HG03025 (cell line): ENCODE measurements around the gene POLR1C.
"Not testable (repeated sequence)": the region's sequence is repeated elsewhere in the genome, so short reads cannot be mapped to it uniquely, and the experiment has no call there.

Experiments used
- ATAC-seq: cut with Tn5 transposase; IDR thresholded peaks from one replicate; pipeline ENCODE4 v1.9.1; 2021; ENCODE audit warnings: mild to moderate bottlenecking, moderate library complexity; ENCODE audit not compliant: unreplicated experiment, low FRiP score

The POLR1C gene

GRCh38 chr6:43492673-43493072, 24.2 kb upstream of the POLR1C start:
- ATAC-seq: no peak

GRCh38 chr6:43493230-43493629, 23.7 kb upstream of the POLR1C start:
- no peak for ATAC-seq

DNA sequence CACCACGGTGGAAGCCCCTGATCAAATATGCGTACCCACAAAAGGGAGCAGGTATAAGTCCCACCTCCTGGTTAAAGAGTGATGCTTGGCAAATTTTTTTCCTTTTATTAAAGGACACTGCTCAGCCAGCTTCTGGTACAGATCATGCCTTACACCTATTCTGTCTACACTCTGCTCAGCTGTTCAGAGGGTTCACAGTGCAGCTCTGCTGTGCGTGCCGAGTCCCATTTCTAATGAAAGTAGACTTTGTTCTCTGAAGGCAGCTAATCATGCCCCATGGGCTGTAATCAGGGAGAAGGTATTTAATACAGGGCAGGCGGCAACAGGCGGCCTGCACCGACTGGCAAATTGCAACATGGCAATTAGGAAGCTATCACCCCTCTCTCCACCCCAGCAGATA, 23.1 kb upstream of the POLR1C start:
- no peak for ATAC-seq

- no peak for ATAC-seq
These were observed 22.6 kb upstream of the POLR1C start for GRCh38 chr6:43494321-43494720.

DNA sequence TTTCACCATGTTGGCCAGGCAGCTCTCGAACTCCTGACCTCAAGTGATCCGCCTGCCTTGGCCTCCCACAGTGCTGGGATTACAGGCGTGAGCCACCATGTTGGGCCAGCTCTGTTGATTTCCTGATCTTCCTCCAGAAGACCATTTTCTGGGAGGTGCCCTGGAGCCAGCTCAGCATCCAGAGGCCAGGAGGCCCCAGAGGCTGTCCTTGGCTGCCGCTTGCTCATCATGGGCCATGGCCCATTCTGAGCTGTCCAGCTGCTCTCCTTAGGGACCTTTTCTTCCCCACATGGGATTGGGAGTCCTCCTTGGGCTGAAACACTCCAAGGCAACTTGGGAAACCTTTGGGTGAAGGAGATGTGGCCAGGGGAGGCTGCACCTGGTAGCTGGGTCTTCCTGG, 22.1 kb upstream of the POLR1C start:
- ATAC-seq: no peak

GRCh38 chr6:43495409-43495941, 21.4 kb upstream of the POLR1C start:
- no peak for ATAC-seq

- no peak for ATAC-seq
These were observed 20.3 kb upstream of the POLR1C start for GRCh38 chr6:43496370-43497128.

GRCh38 chr6:43497129-43497396, 19.8 kb upstream of the POLR1C start:
- no peak for ATAC-seq

GRCh38 chr6:43497689-43498088, 19.2 kb upstream of the POLR1C start:
- no peak for ATAC-seq

DNA sequence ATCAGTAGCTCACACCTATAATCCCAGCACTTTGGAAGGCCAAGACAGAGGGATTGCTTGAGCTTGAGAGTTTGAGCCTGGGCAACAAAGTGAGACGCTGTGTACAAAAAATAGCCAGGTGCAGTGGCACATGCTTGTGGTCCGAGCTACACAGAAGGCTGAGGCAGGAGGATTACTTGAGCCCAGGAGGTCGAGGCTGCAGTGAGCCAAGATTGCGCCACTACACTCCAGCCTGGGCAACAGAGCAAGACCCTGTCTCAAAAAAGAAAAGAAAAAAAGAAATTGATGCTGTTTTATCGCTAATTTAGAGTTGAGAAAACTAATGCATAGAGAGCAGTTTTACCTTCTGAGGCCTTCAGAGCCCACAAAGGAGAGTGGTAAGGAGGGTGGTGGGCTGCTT, 18.6 kb upstream of the POLR1C start:
- not testable (repeated sequence) for ATAC-seq

DNA sequence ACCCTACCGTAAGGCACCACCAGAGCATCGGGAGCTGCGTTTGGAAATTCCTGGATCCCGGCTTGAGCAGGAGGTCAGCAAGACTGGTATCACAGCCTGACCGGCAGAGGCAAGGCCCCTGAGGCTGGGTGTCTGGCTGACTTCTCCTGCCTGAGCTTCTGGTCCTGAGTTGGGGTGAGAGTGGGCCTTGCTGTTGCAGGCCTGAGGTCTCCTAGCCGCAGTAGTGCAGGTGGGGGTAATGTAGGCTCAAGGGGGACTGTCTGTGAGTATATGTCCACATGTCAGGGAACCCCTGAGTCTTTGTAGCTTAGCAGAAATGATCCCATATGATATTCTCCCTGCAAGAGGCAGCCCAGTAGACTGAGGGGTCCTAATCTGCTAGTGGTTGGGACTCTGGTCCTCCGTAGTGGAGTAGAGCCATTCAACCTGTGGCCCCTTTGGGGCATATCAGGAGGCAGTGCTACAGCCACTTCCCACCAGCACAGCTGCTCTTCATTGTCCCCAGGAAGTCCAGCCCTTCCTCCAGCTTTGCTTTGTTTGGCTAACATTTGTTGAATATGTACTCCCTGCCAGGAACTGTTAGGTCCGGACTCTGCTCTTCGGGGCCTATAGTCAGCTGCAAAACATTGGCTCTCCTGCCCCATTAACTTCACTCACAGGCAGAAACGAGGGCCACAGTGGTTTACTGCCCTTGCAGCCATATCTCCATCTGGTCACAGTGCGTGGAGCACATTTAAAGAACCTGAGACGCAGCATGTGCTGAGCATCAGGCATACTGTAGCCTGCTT, 17.7 kb upstream of the POLR1C start:
- no peak for ATAC-seq

DNA sequence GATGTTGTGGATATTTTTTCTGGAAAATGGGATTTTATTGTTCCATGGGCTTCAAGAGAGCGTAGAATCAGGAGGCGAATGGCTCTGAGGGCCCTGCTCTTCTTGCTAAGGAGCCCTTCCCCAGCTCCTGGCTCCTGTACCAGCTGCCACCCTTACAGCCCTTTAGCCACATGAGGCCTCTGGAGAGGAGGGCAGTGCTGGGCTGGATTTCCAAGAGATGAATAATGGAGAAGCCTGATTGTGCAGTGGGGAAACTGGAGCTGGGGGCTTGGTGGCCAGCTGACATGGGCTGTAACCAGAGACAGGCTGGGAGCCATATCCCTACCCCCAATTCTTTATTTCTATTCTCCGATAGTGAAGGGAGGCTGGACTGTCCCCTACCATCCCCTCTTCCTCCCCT, 16.0 kb upstream of the POLR1C start:
- no peak for ATAC-seq

GRCh38 chr6:43502666-43503065, 14.2 kb upstream of the POLR1C start:
- ATAC-seq: no peak

GRCh38 chr6:43503443-43503842, 13.4 kb upstream of the POLR1C start:
- no peak for ATAC-seq

GRCh38 chr6:43504756-43505593, 11.9 kb upstream of the POLR1C start:
- no peak for ATAC-seq

GRCh38 chr6:43505718-43506117, 11.2 kb upstream of the POLR1C start:
- no peak for ATAC-seq

DNA sequence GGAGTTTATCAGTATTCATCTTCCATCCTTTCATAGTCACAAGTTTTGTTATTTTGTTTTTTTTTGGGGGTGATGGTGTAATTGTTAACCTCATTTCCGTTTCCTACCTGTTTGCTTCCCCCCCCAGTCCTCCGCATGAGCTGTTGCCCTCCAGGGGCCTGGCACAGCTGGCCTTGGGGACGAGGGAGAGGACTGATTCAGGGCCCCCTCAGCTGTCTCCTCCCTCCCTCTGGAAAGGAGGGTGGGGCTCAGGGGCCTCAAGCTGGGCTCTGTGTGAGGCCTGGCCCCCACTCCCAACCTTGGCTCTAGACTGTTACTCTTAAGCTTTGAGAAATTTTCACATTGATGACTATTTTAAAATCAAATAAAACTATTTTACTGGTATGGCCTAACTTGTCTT, 10.7 kb upstream of the POLR1C start:
- ATAC-seq: no peak

- ATAC-seq: no peak
These were observed 10.0 kb upstream of the POLR1C start for GRCh38 chr6:43506667-43507471.

- no peak for ATAC-seq
These were observed 8.3 kb upstream of the POLR1C start for GRCh38 chr6:43508481-43509141.
